ENCODE data around the gene E2F6.
A peak's percentile ranks its signal among the peaks of the same experiment; 100 is the strongest.

E2F6 gene

GRCh38 chr2:11492720-11493119, 26.8 kb upstream of the E2F6 start:
- DNase-seq (ENCODE audit: low read depth) = no peak

- no peak for DNase-seq (ENCODE audit: low read depth)
Measured at GRCh38 chr2:11492244-11492643, 26.3 kb upstream of the E2F6 start.

GRCh38 chr2:11491348-11491933, 25.5 kb upstream of the E2F6 start:
- DNase-seq (ENCODE audit: low read depth) = no peak

GRCh38 chr2:11490194-11490593, 24.2 kb upstream of the E2F6 start:
- no peak for DNase-seq (ENCODE audit: low read depth)

- no peak for DNase-seq (ENCODE audit: low read depth)
Measured at GRCh38 chr2:11488809-11489208, 22.8 kb upstream of the E2F6 start.

GRCh38 chr2:11483806-11484617, 18.1 kb upstream of the E2F6 start:
- DNase-seq (ENCODE audit: low read depth) = no peak

GRCh38 chr2:11482473-11483035, 16.6 kb upstream of the E2F6 start:
- DNase-seq (ENCODE audit: low read depth) = no peak

GRCh38 chr2:11481789-11482472, 16.0 kb upstream of the E2F6 start:
- DNase-seq (ENCODE audit: low read depth) = no peak

GRCh38 chr2:11481426-11481788, 15.4 kb upstream of the E2F6 start:
- DNase-seq (ENCODE audit: low read depth) = no peak

GRCh38 chr2:11480859-11481258, 14.9 kb upstream of the E2F6 start:
- DNase-seq (ENCODE audit: low read depth) = no peak

GRCh38 chr2:11480406-11480805, 14.4 kb upstream of the E2F6 start:
- no peak for DNase-seq (ENCODE audit: low read depth)

- no peak for DNase-seq (ENCODE audit: low read depth)
Measured at GRCh38 chr2:11478899-11479605, 13.1 kb upstream of the E2F6 start.

GRCh38 chr2:11477994-11478393, 12.0 kb upstream of the E2F6 start:
- peak; percentile 76 for DNase-seq (ENCODE audit: low read depth)

- no peak for DNase-seq (ENCODE audit: low read depth)
Measured at GRCh38 chr2:11473659-11474433, 7.9 kb upstream of the E2F6 start.

- DNase-seq (ENCODE audit: low read depth) = no peak
Measured at GRCh38 chr2:11467749-11468148, 1.8 kb upstream of the E2F6 start.

GRCh38 chr2:11467129-11467649, 1.2 kb upstream of the E2F6 start:
- DNase-seq (ENCODE audit: low read depth) = no peak

GRCh38 chr2:11466307-11467128, 557 bp upstream of the E2F6 start:
- no peak for DNase-seq (ENCODE audit: low read depth)

- no peak for DNase-seq (ENCODE audit: low read depth)
Measured at GRCh38 chr2:11465110-11465484, 864 bp downstream of the E2F6 start.

- DNase-seq (ENCODE audit: low read depth) = no peak
Measured at GRCh38 chr2:11459816-11460215, 6.1 kb downstream of the E2F6 start.

- DNase-seq (ENCODE audit: low read depth) = no peak
Measured at GRCh38 chr2:11458753-11459152, 7.2 kb downstream of the E2F6 start.
